ENCODE measurements around the gene ZNF219.

DNA sequence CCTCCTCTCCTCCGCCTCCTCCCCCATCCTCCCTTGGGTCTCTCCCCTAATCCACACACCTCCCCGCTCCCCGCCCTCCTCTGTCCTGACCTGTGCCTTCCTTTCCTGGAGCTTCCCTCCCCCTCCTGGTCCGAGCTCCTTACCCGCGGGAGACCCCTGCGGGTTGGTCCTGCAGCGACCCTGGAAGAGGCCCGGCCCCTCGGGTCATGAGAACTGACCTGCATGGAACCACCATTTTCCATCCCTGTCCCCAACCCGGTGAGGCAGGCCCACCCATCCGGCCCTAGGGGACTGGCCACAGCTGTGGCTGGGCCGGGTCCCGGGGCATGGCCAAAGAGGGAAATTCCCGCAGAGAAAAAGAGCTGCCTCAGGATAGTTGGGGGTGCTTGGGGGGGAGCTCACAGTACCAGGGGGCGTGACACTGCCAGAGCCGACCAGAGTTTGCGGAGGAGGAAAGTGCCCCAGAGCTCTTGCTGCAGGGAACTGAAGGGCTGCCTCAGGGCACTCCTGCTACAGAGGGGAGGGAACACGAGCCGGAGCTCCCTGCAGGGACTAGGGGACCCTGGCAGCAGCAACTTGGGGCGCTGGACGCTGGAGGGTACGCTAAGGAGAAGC lies 27.7 kb downstream of the ZNF219 start:
- TF ChIP-seq, protein P1, sequence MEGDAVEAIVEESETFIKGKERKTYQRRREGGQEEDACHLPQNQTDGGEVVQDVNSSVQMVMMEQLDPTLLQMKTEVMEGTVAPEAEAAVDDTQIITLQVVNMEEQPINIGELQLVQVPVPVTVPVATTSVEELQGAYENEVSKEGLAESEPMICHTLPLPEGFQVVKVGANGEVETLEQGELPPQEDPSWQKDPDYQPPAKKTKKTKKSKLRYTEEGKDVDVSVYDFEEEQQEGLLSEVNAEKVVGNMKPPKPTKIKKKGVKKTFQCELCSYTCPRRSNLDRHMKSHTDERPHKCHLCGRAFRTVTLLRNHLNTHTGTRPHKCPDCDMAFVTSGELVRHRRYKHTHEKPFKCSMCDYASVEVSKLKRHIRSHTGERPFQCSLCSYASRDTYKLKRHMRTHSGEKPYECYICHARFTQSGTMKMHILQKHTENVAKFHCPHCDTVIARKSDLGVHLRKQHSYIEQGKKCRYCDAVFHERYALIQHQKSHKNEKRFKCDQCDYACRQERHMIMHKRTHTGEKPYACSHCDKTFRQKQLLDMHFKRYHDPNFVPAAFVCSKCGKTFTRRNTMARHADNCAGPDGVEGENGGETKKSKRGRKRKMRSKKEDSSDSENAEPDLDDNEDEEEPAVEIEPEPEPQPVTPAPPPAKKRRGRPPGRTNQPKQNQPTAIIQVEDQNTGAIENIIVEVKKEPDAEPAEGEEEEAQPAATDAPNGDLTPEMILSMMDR (IDR thresholded peaks at IDR 0.05), result no peak
- TF ChIP-seq, protein P2, sequence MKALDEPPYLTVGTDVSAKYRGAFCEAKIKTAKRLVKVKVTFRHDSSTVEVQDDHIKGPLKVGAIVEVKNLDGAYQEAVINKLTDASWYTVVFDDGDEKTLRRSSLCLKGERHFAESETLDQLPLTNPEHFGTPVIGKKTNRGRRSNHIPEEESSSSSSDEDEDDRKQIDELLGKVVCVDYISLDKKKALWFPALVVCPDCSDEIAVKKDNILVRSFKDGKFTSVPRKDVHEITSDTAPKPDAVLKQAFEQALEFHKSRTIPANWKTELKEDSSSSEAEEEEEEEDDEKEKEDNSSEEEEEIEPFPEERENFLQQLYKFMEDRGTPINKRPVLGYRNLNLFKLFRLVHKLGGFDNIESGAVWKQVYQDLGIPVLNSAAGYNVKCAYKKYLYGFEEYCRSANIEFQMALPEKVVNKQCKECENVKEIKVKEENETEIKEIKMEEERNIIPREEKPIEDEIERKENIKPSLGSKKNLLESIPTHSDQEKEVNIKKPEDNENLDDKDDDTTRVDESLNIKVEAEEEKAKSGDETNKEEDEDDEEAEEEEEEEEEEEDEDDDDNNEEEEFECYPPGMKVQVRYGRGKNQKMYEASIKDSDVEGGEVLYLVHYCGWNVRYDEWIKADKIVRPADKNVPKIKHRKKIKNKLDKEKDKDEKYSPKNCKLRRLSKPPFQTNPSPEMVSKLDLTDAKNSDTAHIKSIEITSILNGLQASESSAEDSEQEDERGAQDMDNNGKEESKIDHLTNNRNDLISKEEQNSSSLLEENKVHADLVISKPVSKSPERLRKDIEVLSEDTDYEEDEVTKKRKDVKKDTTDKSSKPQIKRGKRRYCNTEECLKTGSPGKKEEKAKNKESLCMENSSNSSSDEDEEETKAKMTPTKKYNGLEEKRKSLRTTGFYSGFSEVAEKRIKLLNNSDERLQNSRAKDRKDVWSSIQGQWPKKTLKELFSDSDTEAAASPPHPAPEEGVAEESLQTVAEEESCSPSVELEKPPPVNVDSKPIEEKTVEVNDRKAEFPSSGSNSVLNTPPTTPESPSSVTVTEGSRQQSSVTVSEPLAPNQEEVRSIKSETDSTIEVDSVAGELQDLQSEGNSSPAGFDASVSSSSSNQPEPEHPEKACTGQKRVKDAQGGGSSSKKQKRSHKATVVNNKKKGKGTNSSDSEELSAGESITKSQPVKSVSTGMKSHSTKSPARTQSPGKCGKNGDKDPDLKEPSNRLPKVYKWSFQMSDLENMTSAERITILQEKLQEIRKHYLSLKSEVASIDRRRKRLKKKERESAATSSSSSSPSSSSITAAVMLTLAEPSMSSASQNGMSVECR (CRISPR knock-in tag; IDR thresholded peaks at IDR 0.05; ENCODE audit: borderline replicate concordance), result peak; percentile 56; the same call in 1 of the 2 replicates
- TF ChIP-seq ESRRA (CRISPR knock-in tag; IDR thresholded peaks at IDR 0.05; ENCODE audit: borderline replicate concordance), result no peak
- 0 out of 2 replicates have a peak, but pooled peaks have one; percentile 25 for TF ChIP-seq GABPB1 (CRISPR knock-in tag; IDR thresholded peaks at IDR 0.05)

Data from WTC11 (cell line).